H1 (cell line): Measurements from ENCODE around the gene GABRA1. TPM values are rescaled to one million over a fixed set of nuclear protein-coding genes. Genes with fewer than 3 reads are reported as not detected.

Source experiments
- CTCF ChIA-PET: fragments of 300-600 bp; sonication (Branson Sonifier 250); formaldehyde crosslinking; loops from one replicate; lab custom pipeline; 2021; ENCODE audit not compliant: partially characterized antibody; lab: Charles Lee
- POLR2A ChIA-PET: fragments of 300-600 bp; sonication (Branson Sonifier 250); formaldehyde crosslinking; loops from one replicate; lab custom pipeline; 2021; ENCODE audit warnings: inconsistent platforms; ENCODE audit not compliant: partially characterized antibody; lab: Charles Lee
- DNase-seq, 2 experiments: peaks; one replicate each; pipeline versions ENCODE4 v3.0.0 to v3.0.0-alpha.2; 2010 to 2022; ENCODE audit warnings: low spot score in 2 of 2, low read depth in 1 of 2, mixed read lengths in 1 of 2
- FAIRE-seq: peaks from 2 replicates; lab custom pipeline; 2011; peaks lifted over from hg19 to GRCh38; lab: Jason Lieb, UNC
- H2AFZ ChIP-seq: 2 replicates; pipeline ENCODE4 v1.8.1; 2012; ENCODE audit warnings: low read length, inconsistent platforms
- H2AK5ac ChIP-seq: 2 replicates; pipeline ENCODE4 v1.6.1; 2013; ENCODE audit warnings: low read depth, low read length
- H2BK120ac ChIP-seq: replicated peaks from 2 replicates; pipeline ENCODE3; 2013; ENCODE audit warnings: low read depth, low read length, inconsistent platforms
- H2BK12ac ChIP-seq: 2 replicates; pipeline ENCODE4 v1.6.1; 2013; ENCODE audit warnings: low read depth, low read length
- H2BK15ac ChIP-seq: 2 replicates; pipeline ENCODE4 v1.6.1; 2013; ENCODE audit warnings: low read length
- H2BK20ac ChIP-seq: 2 replicates; pipeline ENCODE4 v1.6.1; 2013; ENCODE audit warnings: low read length
- H2BK5ac ChIP-seq: 2 replicates; pipeline ENCODE4 v1.6.1; 2013; ENCODE audit warnings: low read depth, low read length
- H3K14ac ChIP-seq: 2 replicates; pipeline ENCODE4 v1.6.1; 2013; ENCODE audit warnings: inconsistent platforms; ENCODE audit not compliant: insufficient read length
- H3K18ac ChIP-seq: 2 replicates; pipeline ENCODE4 v1.6.1; 2013; ENCODE audit warnings: low read length; ENCODE audit errors: extremely low read depth
- H3K23ac ChIP-seq: 2 replicates; pipeline ENCODE4 v1.6.1; 2013; ENCODE audit warnings: inconsistent platforms; ENCODE audit not compliant: insufficient read length
- H3K23me2 ChIP-seq: 2 replicates; pipeline ENCODE4 v1.6.1; 2013; ENCODE audit warnings: low read depth, low read length
- H3K27ac ChIP-seq: 2 replicates; pipeline ENCODE4 v1.6.1; 2011; ENCODE audit warnings: low read depth, low read length, inconsistent platforms
- H3K27me3 ChIP-seq, 4 experiments: replicated peaks in 1 of 4; 1 replicate in 1 of 4; 2 replicates in 3 of 4; pipeline versions ENCODE4 v1.6.1 to v1.8.1; 2011 to 2013; ENCODE audit warnings: low read length in 3 of 4, mild to moderate bottlenecking in 3 of 4, inconsistent platforms in 2 of 4, mixed read lengths in 2 of 4, moderate library complexity in 1 of 4; ENCODE audit not compliant: control insufficient read depth in 3 of 4, insufficient read depth in 3 of 4; ENCODE audit errors: extremely low read depth in 1 of 4
- H3K36me3 ChIP-seq, 4 experiments: 2 replicates each; pipeline versions ENCODE4 v1.6.1 to v1.8.1; 2011 to 2013; ENCODE audit warnings: mild to moderate bottlenecking in 4 of 4, low read length in 3 of 4, moderate library complexity in 2 of 4, control low read depth in 1 of 4, inconsistent platforms in 1 of 4; ENCODE audit not compliant: insufficient read depth in 4 of 4, control insufficient read depth in 2 of 4
- H3K4ac ChIP-seq: replicated peaks from 2 replicates; pipeline ENCODE3; 2013; ENCODE audit warnings: low read length, low read depth, mixed read lengths, inconsistent platforms; ENCODE audit not compliant: insufficient read length
- H3K4me1 ChIP-seq, 4 experiments: replicated peaks in 1 of 4; 1 replicate in 1 of 4; 2 replicates in 3 of 4; pipeline versions ENCODE4 v1.6.1 to v1.8.1; 2011 to 2013; ENCODE audit warnings: low read length in 3 of 4, inconsistent platforms in 2 of 4, mixed read lengths in 1 of 4; ENCODE audit not compliant: insufficient read depth in 4 of 4, control insufficient read depth in 3 of 4
- H3K4me2 ChIP-seq, 2 experiments: 2 replicates each; pipeline versions ENCODE4 v1.6.1 to v1.8.1; 2011 to 2013; ENCODE audit warnings: low read depth in 2 of 2, low read length in 2 of 2, control low read depth in 1 of 2, inconsistent platforms in 1 of 2, mild to moderate bottlenecking in 1 of 2; ENCODE audit not compliant: insufficient read depth in 1 of 2
- H3K4me3 ChIP-seq, 4 experiments: fragments of 200-600, 300-600 bp in 1 of 4; sonication (generic), shearing (Covaris generic), sonication (Bioruptor Twin) in 1 of 4; 2 replicates each; pipeline versions ENCODE4 v1.5.1 to v1.8.1; 2011 to 2016; ENCODE audit warnings: low read length in 4 of 4, low read depth in 3 of 4, control low read depth in 2 of 4, inconsistent platforms in 2 of 4, mild to moderate bottlenecking in 2 of 4, mixed read lengths in 1 of 4, moderate library complexity in 1 of 4; ENCODE audit not compliant: insufficient read depth in 2 of 4; ENCODE audit errors: extremely low read depth in 1 of 4
- H3K56ac ChIP-seq: replicated peaks from 2 replicates; pipeline ENCODE3; 2013; ENCODE audit warnings: low read depth, mild to moderate bottlenecking, mixed read lengths, low read length, inconsistent platforms; ENCODE audit not compliant: insufficient read length
- H3K79me1 ChIP-seq: 2 replicates; pipeline ENCODE4 v1.6.1; 2013; ENCODE audit warnings: low read depth, low read length, control low read depth
- H3K79me2 ChIP-seq, 2 experiments: 2 replicates each; pipeline versions ENCODE4 v1.6.1 to v1.8.1; 2012 to 2013; ENCODE audit warnings: low read length in 2 of 2, mild to moderate bottlenecking in 2 of 2, inconsistent platforms in 1 of 2; ENCODE audit not compliant: insufficient read depth in 2 of 2, control insufficient read depth in 1 of 2
- H3K9ac ChIP-seq, 4 experiments: replicated peaks in 1 of 4; 1 replicate in 1 of 4; 2 replicates in 3 of 4; pipeline versions ENCODE4 v1.6.1 to v1.8.1; 2011 to 2013; ENCODE audit warnings: low read depth in 3 of 4, low read length in 3 of 4, control low read depth in 2 of 4, mild to moderate bottlenecking in 2 of 4, moderate library complexity in 2 of 4, inconsistent platforms in 1 of 4; ENCODE audit errors: extremely low read depth in 1 of 4
- H3K9me3 ChIP-seq, 2 experiments: 2 replicates each; pipeline versions ENCODE4 v1.6.1 to v1.8.1; 2012 to 2013; ENCODE audit warnings: mild to moderate bottlenecking in 2 of 2, moderate library complexity in 2 of 2, control low read depth in 1 of 2, inconsistent platforms in 1 of 2, low read depth in 1 of 2, low read length in 1 of 2, mixed read lengths in 1 of 2; ENCODE audit not compliant: insufficient read depth in 2 of 2
- H4K20me1 ChIP-seq, 2 experiments: replicated peaks in 1 of 2; 2 replicates each; pipeline versions ENCODE3 to v1.8.1; 2011 to 2013; ENCODE audit warnings: inconsistent platforms in 2 of 2, low read length in 2 of 2, mild to moderate bottlenecking in 1 of 2; ENCODE audit not compliant: insufficient read depth in 2 of 2, control insufficient read depth in 1 of 2
- H4K5ac ChIP-seq: 2 replicates; pipeline ENCODE4 v1.6.1; 2013; ENCODE audit warnings: low read length, low read depth, mixed read lengths, inconsistent platforms; ENCODE audit not compliant: insufficient read length
- H4K8ac ChIP-seq: 2 replicates; pipeline ENCODE4 v1.8.0; 2013; ENCODE audit warnings: mild to moderate bottlenecking, moderate library complexity, low read length, inconsistent platforms; ENCODE audit not compliant: insufficient read depth; ENCODE audit errors: extremely low read depth
- H4K91ac ChIP-seq: replicated peaks from 2 replicates; pipeline ENCODE3; 2013; ENCODE audit warnings: low read length, mixed read lengths, inconsistent platforms; ENCODE audit not compliant: insufficient read length
- CBX8 ChIP-seq: fragments of 300-800, 300-1000 bp; sonication (generic); IDR thresholded peaks from 2 replicates; pipeline ENCODE4 v1.7.1; 2016; ENCODE audit warnings: low read depth, low read length, borderline replicate concordance
- CHD1 ChIP-seq: IDR thresholded peaks from 2 replicates; pipeline ENCODE4 v1.6.1; 2012; ENCODE audit warnings: low read depth, low read length, improper control_type of control experiment
- FOSL1 ChIP-seq: IDR thresholded peaks from 2 replicates; pipeline ENCODE4 v1.6.1; 2011; ENCODE audit warnings: mild to moderate bottlenecking, low read depth, low read length, moderate library complexity; ENCODE audit not compliant: insufficient read depth
- PHF8 ChIP-seq: fragments of 200-600 bp; sonication (generic); conservative IDR thresholded peaks from 2 replicates; pipeline ENCODE4 v1.7.1; 2012; ENCODE audit warnings: low read depth, mild to moderate bottlenecking, inconsistent platforms, low read length, moderate library complexity
- SIRT6 ChIP-seq: IDR thresholded peaks from one replicate; pipeline ENCODE4 v1.7.1; 2012; ENCODE audit warnings: low read length, inconsistent platforms
- TBP ChIP-seq: IDR thresholded peaks from 2 replicates; pipeline ENCODE4 v1.6.1; 2011; ENCODE audit warnings: low read depth, low read length, improper control_type of control experiment
- WGBS, 2 experiments: shearing (Covaris generic) in 1 of 2; methylation state at CpG; one replicate each; pipeline versions ENCODE4 v1.1.6 to v1.1.7; 2013 to 2015; ENCODE audit warnings: low lambda C conversion rate in 2 of 2, mixed read lengths in 2 of 2, inconsistent platforms in 1 of 2, low coverage in 1 of 2, missing lambda C conversion rate in 1 of 2; ENCODE audit not compliant: insufficient replicate concordance in 2 of 2, insufficient coverage in 1 of 2, insufficient read length in 1 of 2; ENCODE audit errors: extremely low coverage in 1 of 2, missing lambda C conversion rate in 1 of 2; 5-methylcytosine and 5-hydroxymethylcytosine counted together
- polyA plus RNA-seq, 7 experiments: library from polyadenylated mRNA; depleted of rRNA in 3 of 7; stranded (reverse) in 5 of 7; unstranded in 2 of 7; fragments of >200 nt in 5 of 7; fragments of 200-250 nt in 2 of 7; gene quantifications; 1 replicate in 5 of 7; 2 replicates in 1 of 7; 4 replicates in 1 of 7; pipeline versions ENCODE4 v1.2.1 to v1.2.3, GENCODE V29; 2011 to 2013; ENCODE audit warnings: missing spikeins in 2 of 7, mixed read lengths in 2 of 7
- total RNA-seq: library from RNA; stranded (reverse); fragmentation: NEBNext Ultra II Directional; extraction: Animal tissue kit (Norgen Biotek cat#: 25700); gene quantifications from 2 replicates; pipeline ENCODE4 v1.2.1, GENCODE V29; 2021

GABRA1 gene
- total and polyA plus RNA-seq, 2 of the 8 experiments (the other 6 are each of a cell fraction or from before 2014, with no cell fraction given), result 4.7 to 16.2 TPM

DNA sequence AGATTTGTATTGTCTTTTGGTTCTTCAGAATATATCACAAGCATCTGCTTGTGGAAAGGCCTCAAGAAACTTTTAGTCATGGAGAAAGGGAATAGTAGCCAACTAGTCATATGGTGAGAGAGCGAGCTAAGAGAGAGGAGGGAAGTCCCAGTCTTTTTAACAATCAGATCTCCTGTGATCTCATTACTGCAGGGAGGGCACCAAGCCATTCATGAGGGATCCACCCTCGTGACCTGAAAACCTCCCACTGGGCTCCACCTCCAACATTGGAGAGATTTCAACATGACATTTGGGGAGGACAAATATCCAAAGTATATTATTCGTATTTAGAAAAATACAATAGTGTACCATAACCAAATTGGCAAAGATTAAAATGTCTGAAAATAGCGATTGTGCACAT lies 99.0 kb downstream of the GABRA1 start:
- H3K18ac ChIP-seq, result no peak overlapping the region
- no peak overlapping the region for H2AK5ac ChIP-seq
- H3K14ac ChIP-seq, result no peak overlapping the region
- no peak overlapping the region for H2BK20ac ChIP-seq
- H4K5ac ChIP-seq, result no peak overlapping the region
- no peaks in the 10 kb centered on the region for H3K23me2 ChIP-seq
- no peak for FAIRE-seq
- WGBS, 2 experiments, result 86% methylated on average over 4 of the region's 4 CpGs; no CpG with 5 or more reads in 1 of the 2 experiments
- H2AFZ ChIP-seq, result no peak overlapping the region
- no peak overlapping the region for H3K56ac ChIP-seq
- no peak overlapping the region for H4K8ac ChIP-seq
- no peaks in the 10 kb centered on the region for H3K79me1 ChIP-seq
- H3K4me2 ChIP-seq, result no peak overlapping the region
- H3K27me3 ChIP-seq, result no peaks in the 10 kb centered on the region
- no peak overlapping the region for H3K4ac ChIP-seq
- H3K27ac ChIP-seq, result no peak overlapping the region
- no peak overlapping the region for H4K91ac ChIP-seq
- ChIA-PET POLR2A (interaction anchor here (0.6 kb wide), 1 partner anchor 29 kb away, joined by 3 read pairs; no protein-coding TSS in a partner anchor), CTCF (no interaction called here)
- H4K20me1 ChIP-seq, result no peaks in the 10 kb centered on the region
- no peak overlapping the region for H2BK5ac ChIP-seq
- H2BK120ac ChIP-seq, result no peak overlapping the region
- no peak overlapping the region for H3K4me3 ChIP-seq
- H3K79me2 ChIP-seq, result no peaks in the 10 kb centered on the region
- no peak overlapping the region for H3K9ac ChIP-seq
- no peaks in the 10 kb centered on the region for H3K36me3 ChIP-seq
- no peak for DNase-seq
- H3K4me1 ChIP-seq, result no peaks in the 10 kb centered on the region
- no peak overlapping the region for H2BK12ac ChIP-seq
- no peak overlapping the region for H2BK15ac ChIP-seq
- H3K9me3 ChIP-seq, result no peaks in the 10 kb centered on the region
- no peak overlapping the region for H3K23ac ChIP-seq
- TF ChIP-seq CHD1, result no peak
- no peak for TF ChIP-seq FOSL1
- no peak for TF ChIP-seq SIRT6
- TF ChIP-seq TBP, result no peak
- TF ChIP-seq PHF8, result no peak
- TF ChIP-seq CBX8, result no peak
